Panc1 (cell line): ENCODE results near the gene TRPM7.
"Not testable (repeated sequence)": the region's sequence is repeated elsewhere in the genome, so short reads cannot be mapped to it uniquely, and the experiment has no call there.

Experiments used
- CTCF ChIP-seq: fragments of 450-650 bp; IDR thresholded peaks from 2 replicates; pipeline ENCODE4 v1.5.1; 2017; ENCODE audit warnings: mild to moderate bottlenecking
- SIN3A ChIP-seq: IDR thresholded peaks from 2 replicates; pipeline ENCODE4 v1.6.1; 2012; ENCODE audit warnings: low read depth, mild to moderate bottlenecking, low read length, moderate library complexity, borderline replicate concordance; ENCODE audit not compliant: insufficient read depth
- TCF7L2 ChIP-seq: IDR thresholded peaks from 2 replicates; pipeline ENCODE4 v1.6.1; 2011; ENCODE audit warnings: mild to moderate bottlenecking, low read depth, low read length, inconsistent platforms

DNA sequence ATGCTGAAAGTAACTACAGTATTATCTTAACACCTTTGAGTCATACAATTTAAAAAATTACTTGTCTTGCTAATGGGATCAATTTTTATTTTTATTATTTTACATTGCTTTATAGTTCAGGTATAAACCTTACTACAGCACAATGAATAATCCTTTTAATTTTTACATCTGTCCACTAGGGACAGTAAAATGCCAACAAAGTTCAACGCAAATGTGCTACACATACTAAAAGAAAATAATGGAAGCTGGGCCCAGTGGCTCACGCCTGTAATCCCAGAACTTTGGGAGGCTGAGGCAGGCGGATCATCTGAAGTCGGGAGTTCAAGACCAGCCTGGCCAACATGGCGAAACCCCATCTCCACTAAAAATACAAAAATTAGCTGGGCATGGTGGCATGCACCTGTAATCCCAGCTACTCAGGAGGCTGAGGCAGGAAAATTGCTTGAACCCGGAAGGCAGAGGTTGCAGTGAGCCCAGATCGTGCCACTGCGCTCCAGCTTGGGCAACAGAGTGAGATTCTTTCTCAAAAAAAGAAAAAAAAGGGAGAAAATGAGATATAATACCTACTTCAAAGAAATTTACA, 64.1 kb downstream of the TRPM7 start:
- TF ChIP-seq SIN3A, TCF7L2: not testable (repeated sequence)
- TF ChIP-seq CTCF = peak; percentile 68
